HG02623 (cell line): ENCODE results near the gene POLD2.
"Not testable (repeated sequence)": the region's sequence is repeated elsewhere in the genome, so short reads cannot be mapped to it uniquely, and the experiment has no call there.

Experiments
- ATAC-seq: cut with Tn5 transposase; IDR thresholded peaks from one replicate; pipeline ENCODE4 v1.9.1; 2021; ENCODE audit warnings: moderate library complexity; ENCODE audit not compliant: unreplicated experiment

The POLD2 gene

DNA sequence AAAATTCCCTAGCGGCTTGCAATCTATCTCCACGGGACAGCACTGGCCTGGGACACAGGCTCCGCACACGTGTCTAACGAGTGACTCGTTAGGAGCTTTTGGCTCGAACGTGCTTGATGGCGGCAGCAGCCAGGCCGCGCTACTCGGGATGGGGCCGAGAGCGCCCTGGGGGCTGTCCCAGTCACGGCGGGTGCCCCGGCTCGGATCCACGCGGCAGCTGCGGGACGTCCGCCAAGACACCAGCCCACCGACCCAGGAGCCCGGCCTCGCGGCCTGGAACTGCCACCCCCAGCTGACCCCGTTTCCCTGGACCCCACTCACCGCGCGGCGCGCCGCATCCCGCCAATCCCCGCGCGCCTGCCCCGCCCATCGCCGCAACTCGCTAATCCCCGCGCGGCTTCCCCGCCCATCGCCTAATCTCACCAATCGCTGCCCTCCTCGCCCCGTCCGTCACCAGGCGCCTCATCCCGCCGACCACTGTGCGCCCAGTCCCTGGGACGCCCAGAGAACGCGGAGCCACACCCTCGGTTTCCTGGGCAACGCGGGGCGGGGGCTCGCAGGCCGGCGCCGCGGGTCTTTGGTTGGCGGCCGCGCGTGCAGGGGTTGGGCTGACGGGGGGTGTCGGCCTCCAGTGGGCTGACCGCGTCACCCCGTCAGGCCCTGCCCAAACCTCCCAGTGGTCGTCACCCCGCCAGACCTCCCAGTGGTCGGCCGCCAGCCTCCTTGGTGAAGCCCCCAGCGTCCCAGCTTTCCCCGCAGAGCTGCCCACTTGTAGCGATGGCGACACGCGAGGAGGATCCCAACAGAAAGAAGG is at the start of gene POLD2:
Gene POLD2, minus strand, starts transcription at position 359 of the 814 bp plus-strand sequence. CDS start 1,495 bp downstream, outside the sequence.
- peak; percentile 97 for ATAC-seq

DNA sequence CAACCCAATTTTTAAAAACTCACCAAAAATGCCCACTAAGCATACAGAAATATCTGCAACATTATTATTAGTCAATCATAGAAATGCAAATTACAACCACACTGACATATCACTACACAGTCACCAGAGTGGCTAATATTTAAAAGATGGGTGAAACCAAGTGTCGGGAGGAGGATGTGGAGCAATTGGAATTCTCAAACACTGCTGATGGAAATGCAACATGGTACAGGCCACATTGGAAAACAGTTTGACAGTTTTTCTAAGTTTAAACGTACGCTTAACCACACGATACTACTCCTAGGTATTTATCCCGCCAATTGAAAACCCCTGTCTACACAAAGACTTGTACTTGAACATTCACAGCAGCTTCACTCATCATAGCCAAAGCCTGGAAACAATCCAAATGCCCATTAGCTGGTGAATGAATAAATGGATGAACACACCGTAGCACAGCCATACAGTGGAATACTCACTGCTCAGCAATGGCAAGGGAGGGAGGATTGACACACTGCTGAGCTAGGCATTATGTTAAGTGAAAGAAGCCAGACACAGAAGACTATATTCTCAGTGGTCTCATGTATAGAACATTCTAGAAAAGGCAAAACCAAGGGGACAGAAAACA is 49.6 kb upstream of the POLD2 start:
- ATAC-seq, result no peak

DNA sequence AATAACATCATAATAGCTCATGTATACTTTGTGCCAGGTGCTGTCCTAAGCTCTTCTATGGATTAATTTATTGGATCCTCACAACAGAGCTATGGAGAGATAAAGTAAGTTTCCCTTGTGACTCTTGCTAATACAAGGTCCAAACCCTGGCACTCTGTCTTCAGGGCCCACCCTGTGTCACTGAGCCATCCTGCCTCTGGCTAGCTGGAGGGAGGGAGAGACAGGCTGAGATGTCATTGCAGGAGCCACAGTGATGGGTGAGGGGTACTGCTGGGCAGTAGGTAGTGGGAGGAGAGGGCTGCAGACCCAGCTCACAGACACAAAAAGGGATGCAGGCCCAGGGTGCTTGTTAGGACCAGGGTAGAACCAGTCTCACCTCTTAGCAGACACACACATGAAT is 49.0 kb upstream of the POLD2 start:
- ATAC-seq, result no peak

DNA sequence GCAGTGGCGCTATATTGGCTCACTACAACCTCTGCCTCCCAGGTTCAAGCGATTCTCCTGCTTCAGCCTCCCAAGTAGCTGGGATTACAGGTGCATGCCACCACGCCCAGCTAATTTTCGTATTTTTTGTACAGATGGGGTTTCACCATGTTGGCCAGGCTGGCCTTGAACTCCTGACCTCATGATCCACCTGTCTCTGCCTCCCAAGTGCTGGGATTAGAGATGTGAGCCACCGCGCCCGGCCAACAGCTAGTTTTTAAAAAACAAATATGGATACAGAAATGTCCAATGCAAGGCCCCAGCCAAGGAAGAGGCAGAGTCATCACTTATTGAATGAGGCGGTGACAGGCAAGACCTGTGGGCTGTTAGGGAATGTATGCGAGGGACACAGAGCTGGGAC is 48.6 kb upstream of the POLD2 start:
- ATAC-seq, result not testable (repeated sequence)

DNA sequence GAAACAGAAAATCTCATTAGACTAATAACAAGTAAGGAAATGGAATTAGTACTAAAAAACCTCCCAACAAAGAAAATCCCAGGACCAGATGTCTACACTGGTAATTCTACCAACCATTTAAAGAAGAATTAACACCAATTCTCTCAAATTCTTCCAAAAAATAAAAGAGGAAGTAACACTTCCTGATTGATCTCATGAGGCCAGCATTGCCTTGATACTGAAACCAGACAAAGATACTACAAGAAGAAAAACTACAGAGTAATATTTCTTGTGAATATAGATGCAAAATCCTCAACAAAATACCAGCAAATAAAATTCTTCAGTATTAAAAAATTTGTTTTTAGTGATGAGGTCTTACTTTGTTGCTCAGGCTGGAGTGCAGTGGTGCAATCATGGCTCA is 44.6 kb upstream of the POLD2 start:
- ATAC-seq, result no peak

DNA sequence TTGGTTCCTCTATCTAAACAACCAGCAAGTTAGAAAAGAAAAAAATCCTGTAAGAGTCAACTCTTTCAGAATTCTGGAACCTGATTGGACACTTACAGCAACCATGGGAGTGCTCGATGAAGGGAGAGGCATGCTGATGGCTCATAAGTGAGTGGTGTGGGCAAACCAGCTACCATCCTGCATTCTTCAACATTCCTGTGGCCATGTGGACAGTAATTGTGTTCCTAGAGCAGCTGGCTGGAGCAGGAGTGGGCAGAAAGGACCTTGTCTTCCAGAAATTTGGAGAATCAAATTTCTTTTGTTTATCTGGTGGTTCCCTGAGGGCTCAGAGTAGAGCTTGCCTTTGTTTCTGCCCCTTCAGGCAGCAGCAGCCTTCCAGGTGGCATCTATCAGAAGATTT is 40.2 kb upstream of the POLD2 start:
- no peak for ATAC-seq

DNA sequence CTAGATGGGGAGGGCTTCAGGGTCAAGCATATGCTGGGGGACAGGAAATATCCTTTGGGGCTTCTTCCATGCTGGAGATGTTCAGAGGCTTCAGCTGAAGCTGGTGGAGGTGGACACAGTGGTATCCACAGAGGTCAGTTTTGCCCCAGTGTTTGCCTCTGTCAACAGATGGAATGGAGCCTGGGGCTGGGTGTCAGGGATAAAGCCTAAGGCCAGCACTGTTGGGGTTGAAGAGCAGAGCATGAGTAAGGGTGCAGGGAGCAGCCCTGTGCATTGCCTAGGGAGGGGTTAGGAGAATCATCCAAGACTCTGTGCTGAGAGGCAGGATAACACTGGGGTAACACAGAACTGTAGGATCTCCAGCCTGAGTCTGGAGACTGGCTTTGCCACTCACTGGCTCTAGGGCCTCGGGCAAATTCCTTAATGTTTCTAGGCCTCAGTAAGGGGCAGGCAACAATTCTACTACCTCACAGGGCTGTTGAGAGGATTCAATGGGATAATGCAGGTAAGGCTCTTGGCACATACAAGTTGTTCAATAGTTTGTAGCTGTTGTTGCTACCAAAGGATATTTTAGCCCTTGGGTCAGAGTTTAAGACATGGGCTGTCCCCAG is 39.5 kb upstream of the POLD2 start:
- ATAC-seq, result no peak

DNA sequence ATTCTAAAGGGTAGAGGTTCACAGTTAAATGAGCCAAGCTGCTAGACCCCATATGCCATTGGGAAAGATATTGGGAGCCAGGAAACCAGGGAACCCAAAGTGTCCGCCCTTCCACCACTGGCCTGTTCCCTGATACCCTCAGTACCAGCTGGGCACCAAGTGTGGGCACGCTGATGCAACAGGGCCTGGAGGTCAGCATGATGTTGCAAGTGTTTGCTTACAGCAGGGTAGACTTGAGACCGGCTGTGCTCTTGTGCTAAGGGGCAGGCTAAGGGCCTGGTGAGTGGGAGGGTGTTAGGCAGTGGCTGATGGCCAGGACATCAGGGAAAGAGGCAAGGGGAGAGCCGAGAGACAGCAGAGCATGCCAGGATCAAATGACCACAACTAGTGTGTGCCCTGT is 38.8 kb upstream of the POLD2 start:
- ATAC-seq, result no peak

DNA sequence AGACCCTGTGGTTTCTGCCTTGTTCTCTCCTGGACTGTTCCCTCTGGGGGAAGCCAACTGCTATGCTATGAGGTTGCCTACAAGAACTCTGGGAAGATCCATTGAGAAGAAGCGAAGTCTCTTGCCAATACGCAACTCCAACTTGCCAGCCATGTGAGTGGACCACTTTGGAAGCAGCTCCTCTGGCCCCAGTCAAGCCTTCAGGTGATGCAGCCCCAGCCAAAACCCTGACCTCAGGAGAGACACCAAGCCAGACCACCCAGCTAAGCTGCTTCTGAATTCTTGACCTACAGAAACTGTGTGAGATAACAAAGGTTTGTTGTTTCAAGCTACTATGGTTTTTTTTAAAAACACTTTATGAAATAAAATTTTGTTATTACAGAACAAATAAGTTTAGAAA is 38.0 kb upstream of the POLD2 start:
- ATAC-seq, result no peak

DNA sequence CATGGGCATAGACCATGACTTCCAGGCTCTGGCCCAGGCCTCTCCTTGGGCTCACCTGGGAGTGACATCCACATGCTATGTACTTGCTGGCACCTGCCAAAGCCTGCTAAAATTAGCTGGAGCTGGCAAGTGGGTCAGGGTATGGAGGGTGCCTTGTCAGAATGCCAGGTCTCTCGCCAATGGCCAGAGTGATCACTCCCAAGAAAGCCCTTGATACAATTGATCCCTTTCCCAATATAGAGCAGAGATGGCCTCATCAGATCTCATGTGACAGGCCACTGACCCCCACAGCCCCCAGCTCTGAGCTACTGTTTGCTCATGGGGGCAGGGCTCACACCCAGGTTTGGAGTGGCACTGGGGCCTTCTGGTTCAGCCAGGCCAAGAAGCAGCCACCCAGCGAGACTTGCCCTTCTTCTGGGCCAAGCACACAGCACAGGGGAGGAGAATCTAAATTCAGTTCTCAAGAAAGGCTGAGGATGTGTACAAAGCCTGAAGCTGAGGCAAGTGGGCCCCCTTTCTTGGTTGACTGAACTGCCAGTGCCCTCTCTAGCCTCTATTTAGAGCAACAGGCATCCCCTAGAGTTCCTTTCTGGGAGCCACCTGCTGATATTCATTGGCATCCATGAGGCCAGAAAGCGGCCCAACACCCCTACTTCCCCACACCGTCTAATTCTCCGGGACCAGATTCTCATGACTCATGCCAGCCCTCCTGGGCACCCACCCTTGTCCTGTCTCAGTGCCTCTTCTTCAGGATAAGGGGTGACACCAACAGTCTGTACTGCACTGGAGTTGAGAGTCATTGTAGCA is 36.7 kb upstream of the POLD2 start:
- no peak for ATAC-seq

DNA sequence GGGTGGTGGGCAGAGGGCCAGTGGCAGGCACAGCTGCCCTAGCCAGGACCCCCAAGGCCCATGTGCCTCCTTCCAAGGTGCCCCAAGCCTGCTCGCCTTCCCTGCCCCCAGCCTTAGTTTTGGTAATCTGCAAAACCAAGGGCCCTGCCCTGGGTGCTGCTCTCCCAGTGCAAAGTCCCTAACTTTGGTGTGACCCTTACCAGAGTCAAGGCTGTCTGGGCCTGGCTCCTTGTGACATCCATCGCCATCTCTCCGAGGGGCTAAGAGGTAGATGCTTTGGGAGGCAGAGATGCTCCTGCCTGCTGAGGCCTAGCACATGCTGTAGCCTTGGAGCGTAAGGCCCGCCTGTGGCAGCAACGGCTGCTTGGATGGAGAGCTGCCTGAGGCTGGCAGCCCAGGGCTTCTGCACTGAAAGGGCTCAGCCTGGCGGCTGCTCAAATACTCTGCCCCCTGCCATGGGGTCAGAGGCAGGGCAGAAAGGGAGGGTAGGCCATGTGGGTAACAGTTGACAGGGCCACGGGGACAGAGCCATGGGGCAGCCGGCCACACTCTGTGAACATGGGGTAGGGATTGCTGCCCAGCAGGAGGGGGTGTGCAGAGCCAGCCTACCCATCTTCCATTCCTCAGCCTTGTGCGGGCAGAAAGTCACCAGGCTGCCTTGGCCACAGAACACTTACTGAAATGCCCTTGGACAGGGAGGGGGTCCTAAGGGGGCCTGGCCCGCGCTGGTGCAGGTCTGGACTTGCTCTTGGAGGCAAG is 35.7 kb upstream of the POLD2 start:
- no peak for ATAC-seq

DNA sequence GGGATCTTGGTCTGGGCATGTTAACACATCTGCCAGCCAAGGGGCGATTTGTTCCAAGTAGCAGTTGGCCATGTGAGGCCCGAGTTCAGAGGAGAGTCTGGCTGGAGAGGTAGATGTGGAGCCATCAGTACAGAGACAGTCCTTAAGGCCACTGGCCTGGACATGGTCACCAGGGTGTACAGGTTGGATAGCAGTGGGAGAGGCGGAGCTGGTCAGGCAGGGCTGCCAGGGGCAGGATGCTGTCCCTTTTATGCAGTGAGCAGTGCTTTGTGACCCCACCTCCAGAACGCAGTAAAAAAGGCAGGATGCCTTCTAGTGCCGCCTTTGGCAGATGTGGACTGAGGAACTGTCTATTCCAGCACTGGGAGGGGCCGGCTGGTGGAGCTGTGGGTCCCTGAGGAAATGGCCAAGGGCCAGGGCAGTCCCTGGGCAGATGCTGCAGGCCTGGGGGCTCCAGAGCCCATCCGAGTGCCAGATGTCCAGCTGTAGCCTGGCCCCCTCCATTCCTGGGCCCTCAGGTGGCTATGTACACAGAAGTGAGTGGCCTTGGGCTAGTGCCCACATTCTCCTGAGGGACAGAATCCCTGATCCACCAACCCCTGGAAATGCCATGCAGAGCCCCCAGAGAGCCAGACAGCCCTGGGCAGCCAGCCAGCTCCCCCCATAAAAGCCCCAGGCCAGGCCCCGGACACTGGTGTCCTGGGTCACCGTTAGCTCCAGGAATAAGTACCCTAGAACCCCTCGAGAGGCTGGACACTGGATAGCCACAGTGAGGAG is 34.9 kb upstream of the POLD2 start:
- ATAC-seq, result no peak

DNA sequence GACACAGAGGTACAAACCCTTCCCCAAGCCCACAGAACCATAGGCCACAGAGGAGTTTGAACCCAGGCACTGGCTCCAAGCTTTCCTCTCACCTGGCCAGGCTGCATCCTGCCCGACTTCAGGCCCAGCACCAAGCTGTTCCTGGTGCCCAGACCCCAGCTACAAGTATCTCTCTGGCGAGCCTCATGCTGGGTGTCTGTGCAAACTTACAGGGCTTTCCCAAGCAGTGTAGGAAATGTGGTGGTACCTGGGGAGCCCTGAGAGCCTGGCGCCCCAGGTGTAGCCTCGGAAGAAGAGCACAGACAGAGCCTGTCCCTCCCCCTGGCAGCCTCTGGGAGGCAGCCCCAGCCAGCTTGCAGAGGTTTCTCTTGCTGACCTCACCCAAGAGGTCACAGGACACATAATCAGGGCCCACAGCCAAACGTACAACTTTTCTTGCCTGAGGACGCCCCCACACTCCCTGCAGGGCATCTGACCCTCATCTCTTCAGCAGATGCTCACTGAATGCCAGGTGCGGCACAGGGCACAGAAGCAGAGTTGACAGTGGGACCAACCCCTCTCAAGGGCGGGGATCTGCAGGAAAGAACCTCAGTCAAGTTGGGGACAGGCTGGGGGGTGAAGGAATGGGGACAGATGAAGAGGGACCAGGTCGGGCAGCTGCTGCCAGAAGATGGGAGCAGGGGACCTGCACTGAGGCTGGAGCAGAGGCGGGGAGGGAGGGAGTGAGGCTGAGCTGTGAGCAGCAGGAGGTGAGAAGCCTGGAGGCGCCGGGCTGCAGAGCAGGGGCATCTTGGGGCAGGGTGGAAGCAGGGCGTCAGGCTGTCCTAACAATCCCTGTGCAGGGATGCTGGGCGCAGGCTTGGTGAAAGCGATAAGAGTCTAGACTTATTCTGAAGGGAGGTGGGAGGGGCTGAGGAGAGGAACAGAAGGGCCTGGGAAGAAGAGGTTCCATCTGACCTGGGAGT is 34.0 kb upstream of the POLD2 start:
- ATAC-seq, result no peak

DNA sequence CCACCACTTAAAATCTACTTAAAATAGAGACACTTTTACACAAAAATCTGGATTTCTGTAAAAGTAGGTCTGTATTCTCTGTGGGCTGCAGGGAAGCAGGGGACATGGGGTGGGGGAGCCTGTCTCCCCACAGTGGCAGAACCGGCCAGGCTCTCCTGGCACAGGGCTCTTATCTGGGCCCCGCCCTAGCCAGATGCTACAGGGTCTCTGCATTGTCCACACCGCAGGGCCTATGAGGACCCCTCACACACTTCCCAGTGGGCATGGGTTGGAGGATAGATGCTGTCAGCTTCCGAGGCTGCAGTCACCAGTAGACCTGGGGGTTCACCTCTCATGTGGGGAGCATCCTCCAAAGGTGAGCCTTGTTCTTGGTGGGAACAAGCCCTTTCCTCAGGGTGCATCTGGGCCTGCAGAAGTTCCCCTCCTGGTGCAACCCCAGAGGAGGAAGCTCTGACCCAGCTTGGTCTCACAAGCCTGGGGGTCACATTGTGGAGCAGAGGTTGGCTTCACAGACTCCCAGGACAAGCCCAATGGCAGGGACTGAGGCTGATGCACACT is 33.2 kb upstream of the POLD2 start:
- ATAC-seq, result no peak

DNA sequence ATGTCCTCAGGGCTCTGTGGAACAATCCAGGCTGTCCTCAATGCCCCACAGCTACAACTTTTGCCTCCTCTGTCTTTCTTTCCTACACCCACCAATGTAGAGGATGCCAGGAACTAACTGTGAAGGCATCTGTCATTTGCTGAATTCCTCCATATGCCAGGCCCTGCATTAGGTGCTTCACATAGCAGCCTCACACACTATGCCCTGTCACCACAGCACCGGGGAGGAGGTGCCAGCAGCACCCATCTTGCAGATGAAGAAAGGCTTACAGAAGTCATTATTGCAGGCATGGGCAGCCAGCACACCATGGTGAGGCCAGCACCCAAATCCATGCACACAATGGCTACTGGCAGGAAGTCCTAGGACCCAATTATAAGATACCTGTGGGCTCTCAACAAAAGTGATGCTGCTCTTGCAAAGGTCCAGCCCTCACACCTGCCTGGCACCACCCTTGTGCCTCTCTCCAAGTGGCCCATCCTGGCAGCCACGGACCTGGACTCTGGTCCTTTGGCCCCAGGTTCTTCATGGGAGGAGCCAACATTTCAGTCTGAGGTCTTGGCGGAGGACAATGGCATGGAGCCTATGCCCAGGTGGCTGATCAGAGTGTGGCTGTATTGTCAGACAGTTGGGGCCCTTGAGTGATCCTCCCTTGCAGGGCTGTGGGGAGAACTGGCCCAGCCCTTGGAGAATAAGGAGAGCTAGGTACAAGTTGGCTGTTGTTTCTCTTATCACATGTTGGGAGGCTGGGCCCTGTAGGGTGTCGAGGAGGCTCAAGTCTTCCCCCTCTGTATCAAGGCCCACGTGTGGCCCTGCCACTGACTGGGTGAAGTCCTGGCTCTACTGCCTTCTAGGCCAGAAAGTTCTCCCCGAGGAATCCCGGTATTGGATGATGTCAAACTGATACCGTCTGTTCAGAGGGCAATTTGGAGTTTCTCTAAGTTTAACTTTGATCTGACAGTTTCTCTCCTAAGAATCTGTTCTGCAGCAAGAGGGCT is 32.1 kb upstream of the POLD2 start:
- ATAC-seq, result no peak

DNA sequence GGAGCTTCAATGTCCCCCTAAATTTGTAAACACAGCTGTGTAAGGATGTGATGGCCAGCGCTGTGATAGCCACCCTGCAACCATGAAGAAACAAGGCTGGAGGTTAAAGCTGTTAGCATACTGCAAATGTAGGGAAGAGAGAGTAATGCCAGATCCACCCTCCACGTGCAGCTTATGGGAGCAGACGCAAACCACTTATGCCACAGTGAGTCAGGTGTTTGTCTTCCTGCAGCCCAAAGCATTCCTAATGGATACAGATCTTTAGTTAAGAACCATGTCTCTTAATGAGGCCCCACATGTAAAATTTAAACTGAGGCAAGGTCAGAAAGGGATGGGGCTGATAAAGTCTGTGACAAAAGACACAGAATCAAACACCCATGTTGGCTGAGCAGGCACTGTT is 31.4 kb upstream of the POLD2 start:
- no peak for ATAC-seq

DNA sequence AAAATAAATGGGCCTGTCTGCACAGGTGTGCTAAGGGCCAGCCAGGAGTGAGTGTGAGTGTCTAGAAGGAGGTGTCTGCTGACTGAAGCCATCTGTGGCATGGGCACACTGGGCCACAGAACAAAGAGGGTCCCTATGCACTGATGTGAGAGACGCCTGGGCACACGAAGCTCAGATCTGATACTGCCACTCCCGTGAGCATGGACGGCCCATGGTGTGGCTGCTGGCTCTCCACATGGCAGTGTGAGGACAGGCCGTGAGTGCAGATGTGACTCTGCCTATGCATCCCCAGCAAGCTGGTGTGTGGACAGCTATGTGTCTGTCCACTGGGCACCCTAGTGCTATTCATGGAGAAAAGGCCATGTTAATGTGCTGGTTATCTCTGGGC is 30.6 kb upstream of the POLD2 start:
- no peak for ATAC-seq
